ENCODE data around the gene PVALB.
A peak's percentile ranks its signal among the peaks of the same experiment; 100 is the strongest.

Gene PVALB

GRCh38 chr22:36765131-36765942 is 51.5 kb downstream of the PVALB start:
- DNase-seq (ENCODE audit: low read depth): no peak
- TF ChIP-seq, protein P1, sequence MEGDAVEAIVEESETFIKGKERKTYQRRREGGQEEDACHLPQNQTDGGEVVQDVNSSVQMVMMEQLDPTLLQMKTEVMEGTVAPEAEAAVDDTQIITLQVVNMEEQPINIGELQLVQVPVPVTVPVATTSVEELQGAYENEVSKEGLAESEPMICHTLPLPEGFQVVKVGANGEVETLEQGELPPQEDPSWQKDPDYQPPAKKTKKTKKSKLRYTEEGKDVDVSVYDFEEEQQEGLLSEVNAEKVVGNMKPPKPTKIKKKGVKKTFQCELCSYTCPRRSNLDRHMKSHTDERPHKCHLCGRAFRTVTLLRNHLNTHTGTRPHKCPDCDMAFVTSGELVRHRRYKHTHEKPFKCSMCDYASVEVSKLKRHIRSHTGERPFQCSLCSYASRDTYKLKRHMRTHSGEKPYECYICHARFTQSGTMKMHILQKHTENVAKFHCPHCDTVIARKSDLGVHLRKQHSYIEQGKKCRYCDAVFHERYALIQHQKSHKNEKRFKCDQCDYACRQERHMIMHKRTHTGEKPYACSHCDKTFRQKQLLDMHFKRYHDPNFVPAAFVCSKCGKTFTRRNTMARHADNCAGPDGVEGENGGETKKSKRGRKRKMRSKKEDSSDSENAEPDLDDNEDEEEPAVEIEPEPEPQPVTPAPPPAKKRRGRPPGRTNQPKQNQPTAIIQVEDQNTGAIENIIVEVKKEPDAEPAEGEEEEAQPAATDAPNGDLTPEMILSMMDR (IDR thresholded peaks at IDR 0.05; ENCODE audit: low read length, missing control alignments): no peak
- no peak overlapping the region for H3K4me3 ChIP-seq (replicated peaks; ENCODE audit: low read depth, low read length)

- no peak for DNase-seq (ENCODE audit: low read depth)
- TF ChIP-seq, protein P1 (IDR thresholded peaks at IDR 0.05; ENCODE audit: low read length, missing control alignments): no peak
Observed at GRCh38 chr22:36764641-36765040, 52.2 kb downstream of the PVALB start.

DNA sequence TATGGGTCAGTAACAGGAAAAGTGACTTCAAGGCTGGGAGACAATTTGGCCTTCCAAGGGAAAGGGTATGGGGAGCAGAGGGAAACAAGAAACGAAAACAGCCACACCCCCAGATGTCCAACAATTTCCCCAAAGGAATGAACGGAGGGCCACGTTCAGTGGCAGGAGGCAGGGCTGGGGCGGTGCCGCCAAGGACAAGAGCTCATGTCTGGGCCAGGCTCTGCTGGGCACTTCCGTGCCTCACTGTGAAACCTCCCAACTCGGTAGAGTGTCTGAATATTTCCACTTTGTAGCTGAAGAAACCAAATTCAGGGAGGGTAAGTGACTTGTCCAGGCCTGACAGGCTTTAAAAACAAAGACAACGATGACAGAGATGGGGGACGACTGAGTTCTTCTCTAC is 52.8 kb downstream of the PVALB start:
- no peak for DNase-seq (ENCODE audit: low read depth)
- TF ChIP-seq, protein P1 (IDR thresholded peaks at IDR 0.05; ENCODE audit: low read length, missing control alignments): no peak

More at GRCh38 chr22:36764641-36765040, 52.2 kb downstream of the PVALB start:
- H3K4me3 ChIP-seq (replicated peaks; ENCODE audit: low read depth, low read length): no peak overlapping the region

GRCh38 chr22:36763576-36763975 is 53.3 kb downstream of the PVALB start:
- no peak for DNase-seq (ENCODE audit: low read depth)
- TF ChIP-seq, protein P1 (IDR thresholded peaks at IDR 0.05; ENCODE audit: low read length, missing control alignments): no peak
- H3K4me3 ChIP-seq (replicated peaks; ENCODE audit: low read depth, low read length): no peak overlapping the region

More for the DNA sequence above, 52.8 kb downstream of the PVALB start:
- H3K4me3 ChIP-seq (replicated peaks; ENCODE audit: low read depth, low read length): no peak overlapping the region

GRCh38 chr22:36762687-36763260 is 54.1 kb downstream of the PVALB start:
- peak; percentile 45 for DNase-seq (ENCODE audit: low read depth)
- H3K4me3 ChIP-seq (replicated peaks; ENCODE audit: low read depth, low read length): no peak overlapping the region
- TF ChIP-seq, protein P1 (IDR thresholded peaks at IDR 0.05; ENCODE audit: low read length, missing control alignments): no peak

DNA sequence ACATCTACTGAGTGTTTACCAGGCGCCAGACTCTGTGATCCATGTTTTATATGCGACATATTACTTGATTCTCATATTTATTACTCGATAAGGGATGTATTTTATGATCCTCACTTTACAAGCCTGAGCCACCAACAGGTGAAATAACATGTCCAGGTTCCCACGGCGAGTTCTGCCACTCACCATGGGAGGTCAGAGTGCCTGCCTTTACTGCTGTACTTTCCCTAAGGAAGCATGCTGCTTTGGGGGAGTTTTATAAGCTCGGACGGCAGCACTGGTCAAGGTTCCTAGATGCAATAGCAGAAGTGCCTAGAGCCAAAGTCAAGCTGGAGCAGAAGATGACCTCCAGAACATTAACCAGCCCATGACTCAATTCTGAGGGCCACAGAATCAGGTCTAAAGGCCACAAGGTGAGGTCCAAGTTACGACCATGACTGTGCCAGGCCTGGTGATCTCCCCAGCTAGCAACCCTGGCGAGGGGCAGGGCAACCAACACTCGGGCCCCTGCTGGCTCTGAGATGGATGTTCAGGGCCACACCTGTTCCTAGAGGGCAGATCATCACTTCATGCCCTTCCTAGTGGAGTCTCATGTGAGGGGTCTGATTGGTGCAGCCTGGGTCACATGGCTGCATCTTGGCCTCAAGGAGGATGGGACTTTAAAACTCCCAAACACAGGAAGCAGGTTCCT is 55.1 kb downstream of the PVALB start:
- TF ChIP-seq, protein P1 (IDR thresholded peaks at IDR 0.05; ENCODE audit: low read length, missing control alignments): no peak
- H3K4me3 ChIP-seq (replicated peaks; ENCODE audit: low read depth, low read length): no peak overlapping the region
- DNase-seq (ENCODE audit: low read depth): no peak
